Measurements from ENCODE around the gene RANBP2.

RANBP2 gene

DNA sequence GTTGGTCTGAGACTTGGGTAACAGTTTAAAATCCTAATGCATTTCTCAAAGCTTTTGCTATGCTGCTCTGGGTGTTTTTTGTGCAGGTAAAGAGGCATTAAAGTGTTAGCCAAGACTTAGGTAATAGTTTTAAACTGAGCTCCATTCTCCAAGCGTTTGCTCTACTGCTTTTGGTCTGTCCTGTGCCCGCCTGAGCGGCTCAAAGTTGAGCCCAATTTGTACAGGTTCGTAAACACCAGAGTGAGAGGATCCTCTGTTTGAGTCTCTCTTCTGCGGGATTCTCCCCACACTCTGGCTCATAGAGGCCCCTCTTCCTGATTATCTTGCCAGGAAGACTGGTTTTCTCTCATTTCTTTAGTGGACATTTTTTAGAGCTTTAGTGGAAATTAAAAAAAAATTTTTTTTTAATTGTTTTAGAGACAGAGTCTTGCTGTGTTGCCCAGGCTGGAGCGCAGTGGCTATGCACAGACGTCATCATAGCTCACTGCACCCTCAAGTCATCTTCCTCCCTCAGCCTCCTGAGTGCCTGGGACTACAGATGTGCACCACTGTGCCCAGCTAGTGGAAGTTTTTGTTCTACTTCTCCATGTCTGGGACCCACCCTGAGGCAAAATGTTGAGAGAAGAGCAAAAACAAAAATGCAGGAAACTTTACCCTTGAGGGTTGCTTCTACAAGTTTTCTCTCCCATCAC lies 83.9 kb downstream of the RANBP2 start:
- peaks cover 79% of the 10 kb centered on the region for H3K36me3 Mint-ChIP-seq (ENCODE audit: low read depth)

GRCh38 chr2:108805032-108805431 lies 85.8 kb downstream of the RANBP2 start:
- no peaks in the 10 kb centered on the region for H3K4me1 Mint-ChIP-seq
- TF ChIP-seq, protein P1, sequence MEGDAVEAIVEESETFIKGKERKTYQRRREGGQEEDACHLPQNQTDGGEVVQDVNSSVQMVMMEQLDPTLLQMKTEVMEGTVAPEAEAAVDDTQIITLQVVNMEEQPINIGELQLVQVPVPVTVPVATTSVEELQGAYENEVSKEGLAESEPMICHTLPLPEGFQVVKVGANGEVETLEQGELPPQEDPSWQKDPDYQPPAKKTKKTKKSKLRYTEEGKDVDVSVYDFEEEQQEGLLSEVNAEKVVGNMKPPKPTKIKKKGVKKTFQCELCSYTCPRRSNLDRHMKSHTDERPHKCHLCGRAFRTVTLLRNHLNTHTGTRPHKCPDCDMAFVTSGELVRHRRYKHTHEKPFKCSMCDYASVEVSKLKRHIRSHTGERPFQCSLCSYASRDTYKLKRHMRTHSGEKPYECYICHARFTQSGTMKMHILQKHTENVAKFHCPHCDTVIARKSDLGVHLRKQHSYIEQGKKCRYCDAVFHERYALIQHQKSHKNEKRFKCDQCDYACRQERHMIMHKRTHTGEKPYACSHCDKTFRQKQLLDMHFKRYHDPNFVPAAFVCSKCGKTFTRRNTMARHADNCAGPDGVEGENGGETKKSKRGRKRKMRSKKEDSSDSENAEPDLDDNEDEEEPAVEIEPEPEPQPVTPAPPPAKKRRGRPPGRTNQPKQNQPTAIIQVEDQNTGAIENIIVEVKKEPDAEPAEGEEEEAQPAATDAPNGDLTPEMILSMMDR (IDR thresholded peaks at IDR 0.05) = no peak
- H3K27ac Mint-ChIP-seq = no peak overlapping the region
- peaks cover 79% of the 10 kb centered on the region for H3K36me3 Mint-ChIP-seq (ENCODE audit: low read depth)
- H3K4me3 Mint-ChIP-seq = no peak overlapping the region
- H3K27me3 Mint-ChIP-seq (ENCODE audit: low read depth, poor library complexity) = no peaks in the 10 kb centered on the region
- no peak for DNase-seq
- peaks cover 36% of the 10 kb centered on the region for H3K9me3 Mint-ChIP-seq

More for the DNA sequence above, 83.9 kb downstream of the RANBP2 start:
- Mint-ChIP-seq H3K4me1 (no peaks in the 10 kb centered on the region), H3K9me3 (peaks cover 31% of the 10 kb centered on the region), H3K27me3 (ENCODE audit: low read depth, poor library complexity) (no peaks in the 10 kb centered on the region), H3K4me3 (no peak overlapping the region), H3K27ac (no peak overlapping the region)
- no peak for DNase-seq
- TF ChIP-seq, protein P1 (IDR thresholded peaks at IDR 0.05) = no peak

DNA sequence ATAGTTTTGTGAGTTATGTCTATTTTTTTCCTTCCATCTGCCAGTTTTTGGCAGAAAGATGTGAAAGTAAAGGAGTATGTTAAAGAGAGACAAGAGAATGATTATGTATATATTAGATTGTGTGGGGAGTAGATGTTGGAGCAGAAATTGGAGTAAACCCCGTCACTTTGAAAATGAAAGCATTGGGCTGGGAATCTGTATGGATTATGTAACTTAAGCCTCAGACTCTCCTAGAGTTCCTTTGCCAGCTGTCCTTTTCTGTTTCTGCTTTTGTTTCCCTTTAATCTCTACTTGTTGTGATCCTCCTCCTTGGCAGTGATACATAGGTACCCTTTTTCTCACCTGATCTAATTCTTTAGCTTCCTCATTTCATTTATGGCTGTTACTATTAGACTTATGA lies 86.5 kb downstream of the RANBP2 start:
- H3K4me1 Mint-ChIP-seq = no peaks in the 10 kb centered on the region
- TF ChIP-seq, protein P1 (IDR thresholded peaks at IDR 0.05) = no peak
- no peak overlapping the region for H3K27ac Mint-ChIP-seq
- no peak for DNase-seq
- no peak overlapping the region for H3K4me3 Mint-ChIP-seq
- H3K9me3 Mint-ChIP-seq = peaks cover 39% of the 10 kb centered on the region
- H3K27me3 Mint-ChIP-seq (ENCODE audit: low read depth, poor library complexity) = no peaks in the 10 kb centered on the region
- peaks cover 82% of the 10 kb centered on the region for H3K36me3 Mint-ChIP-seq (ENCODE audit: low read depth)

DNA sequence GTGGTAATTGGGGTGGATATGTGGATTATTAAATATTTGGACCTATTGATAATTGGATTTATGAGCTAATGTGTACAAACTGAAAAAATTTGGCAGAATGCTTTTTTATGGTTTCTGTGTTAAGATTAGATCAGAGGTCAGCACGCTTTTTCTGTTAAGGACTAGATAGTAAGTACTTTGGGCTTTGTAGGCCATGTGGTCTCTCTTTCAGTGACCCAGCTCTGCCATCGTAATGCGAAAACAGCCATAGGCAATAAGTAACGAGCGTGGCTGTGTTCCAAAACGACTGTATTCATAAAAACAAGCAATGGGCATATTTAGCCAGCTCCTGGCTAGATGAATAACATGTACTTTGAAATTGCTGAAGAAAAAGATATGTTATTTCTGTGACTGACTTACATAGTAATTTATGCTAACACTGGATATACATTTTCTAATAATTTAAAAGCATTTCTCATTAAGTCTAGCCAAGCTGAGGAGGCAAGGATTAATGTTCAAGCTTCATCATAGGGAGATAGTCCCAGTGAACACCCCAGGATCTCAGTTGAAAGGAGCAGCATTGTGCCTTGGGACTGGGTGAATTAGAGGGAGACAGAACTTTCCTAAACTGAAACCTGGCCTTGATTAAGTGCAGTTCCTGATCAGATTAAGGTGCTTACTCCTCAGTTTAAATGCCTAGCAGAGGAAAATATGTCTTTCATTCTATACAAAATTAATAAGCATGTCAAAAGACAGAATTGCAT lies 87.3 kb downstream of the RANBP2 start:
- H3K36me3 Mint-ChIP-seq (ENCODE audit: low read depth) = peaks cover 90% of the 10 kb centered on the region

GRCh38 chr2:108809936-108810335 lies 90.7 kb downstream of the RANBP2 start:
- Mint-ChIP-seq H3K4me3 (no peak overlapping the region), H3K27ac (no peak overlapping the region), H3K36me3 (ENCODE audit: low read depth) (peaks cover 90% of the 10 kb centered on the region), H3K27me3 (ENCODE audit: low read depth, poor library complexity) (no peaks in the 10 kb centered on the region), H3K4me1 (no peaks in the 10 kb centered on the region), H3K9me3 (peaks cover 53% of the 10 kb centered on the region)
- DNase-seq = no peak
- TF ChIP-seq, protein P1 (IDR thresholded peaks at IDR 0.05) = no peak

More for the DNA sequence above, 87.3 kb downstream of the RANBP2 start:
- no peak overlapping the region for H3K27ac Mint-ChIP-seq
- H3K27me3 Mint-ChIP-seq (ENCODE audit: low read depth, poor library complexity) = no peaks in the 10 kb centered on the region
- H3K4me3 Mint-ChIP-seq = no peak overlapping the region
- DNase-seq = no peak
- no peaks in the 10 kb centered on the region for H3K4me1 Mint-ChIP-seq
- H3K9me3 Mint-ChIP-seq = peaks cover 46% of the 10 kb centered on the region
- TF ChIP-seq, protein P1 (IDR thresholded peaks at IDR 0.05) = no peak

All from nephron progenitor cell (in vitro differentiated cells).